IMR-90 (cell line): Measurements from ENCODE around the gene LEPR.

ENCODE experiments used
- MAFK ChIP-seq: IDR thresholded peaks from 2 replicates; pipeline ENCODE4 v1.6.1; 2012; ENCODE audit warnings: low read depth, low read length, improper control_type of control experiment
- POLR2A ChIP-seq: IDR thresholded peaks from 2 replicates; pipeline ENCODE4 v1.6.1; 2012; ENCODE audit warnings: mild to moderate bottlenecking, low read depth, low read length
- TF ChIP-seq, protein P1 (sequence below): conservative IDR thresholded peaks from 2 replicates; pipeline ENCODE4 v1.5.1; 2012; ENCODE audit warnings: mild to moderate bottlenecking, low read depth, low read length, improper control_type of control experiment
- TF ChIP-seq, protein P2 (sequence below): fragments of 150-350 bp; IDR thresholded peaks from 2 replicates; pipeline ENCODE4 v1.6.1; 2017; ENCODE audit warnings: mild to moderate bottlenecking, antibody characterized with exemption, low read length, low read depth

DNA sequence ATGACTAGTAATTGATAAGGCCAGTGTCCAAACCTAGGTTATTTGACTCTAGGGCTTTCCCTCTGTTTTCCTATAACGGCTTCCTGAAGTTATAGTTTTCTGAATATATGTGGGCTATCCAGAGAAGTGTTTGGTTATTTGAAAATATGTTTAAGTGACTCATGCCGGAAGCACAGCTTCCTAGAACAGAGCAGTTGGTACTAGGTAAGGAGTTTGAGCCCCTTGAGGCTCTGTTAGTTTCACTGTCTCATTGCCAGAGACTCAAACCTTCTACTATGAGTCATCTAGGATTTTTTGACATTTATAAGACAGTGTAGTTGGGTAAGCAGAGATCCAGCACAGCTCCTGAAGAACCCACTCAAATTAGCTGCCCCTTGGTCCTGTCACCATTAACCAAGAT lies 27.1 kb upstream of the LEPR start:
- no peak for TF ChIP-seq POLR2A
- TF ChIP-seq, protein P1, sequence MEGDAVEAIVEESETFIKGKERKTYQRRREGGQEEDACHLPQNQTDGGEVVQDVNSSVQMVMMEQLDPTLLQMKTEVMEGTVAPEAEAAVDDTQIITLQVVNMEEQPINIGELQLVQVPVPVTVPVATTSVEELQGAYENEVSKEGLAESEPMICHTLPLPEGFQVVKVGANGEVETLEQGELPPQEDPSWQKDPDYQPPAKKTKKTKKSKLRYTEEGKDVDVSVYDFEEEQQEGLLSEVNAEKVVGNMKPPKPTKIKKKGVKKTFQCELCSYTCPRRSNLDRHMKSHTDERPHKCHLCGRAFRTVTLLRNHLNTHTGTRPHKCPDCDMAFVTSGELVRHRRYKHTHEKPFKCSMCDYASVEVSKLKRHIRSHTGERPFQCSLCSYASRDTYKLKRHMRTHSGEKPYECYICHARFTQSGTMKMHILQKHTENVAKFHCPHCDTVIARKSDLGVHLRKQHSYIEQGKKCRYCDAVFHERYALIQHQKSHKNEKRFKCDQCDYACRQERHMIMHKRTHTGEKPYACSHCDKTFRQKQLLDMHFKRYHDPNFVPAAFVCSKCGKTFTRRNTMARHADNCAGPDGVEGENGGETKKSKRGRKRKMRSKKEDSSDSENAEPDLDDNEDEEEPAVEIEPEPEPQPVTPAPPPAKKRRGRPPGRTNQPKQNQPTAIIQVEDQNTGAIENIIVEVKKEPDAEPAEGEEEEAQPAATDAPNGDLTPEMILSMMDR, result no peak
- no peak for TF ChIP-seq MAFK
- TF ChIP-seq, protein P2, sequence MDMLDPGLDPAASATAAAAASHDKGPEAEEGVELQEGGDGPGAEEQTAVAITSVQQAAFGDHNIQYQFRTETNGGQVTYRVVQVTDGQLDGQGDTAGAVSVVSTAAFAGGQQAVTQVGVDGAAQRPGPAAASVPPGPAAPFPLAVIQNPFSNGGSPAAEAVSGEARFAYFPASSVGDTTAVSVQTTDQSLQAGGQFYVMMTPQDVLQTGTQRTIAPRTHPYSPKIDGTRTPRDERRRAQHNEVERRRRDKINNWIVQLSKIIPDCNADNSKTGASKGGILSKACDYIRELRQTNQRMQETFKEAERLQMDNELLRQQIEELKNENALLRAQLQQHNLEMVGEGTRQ, result no peak
